ENCODE results near the gene PREX1.
"Not testable (repeated sequence)": the region's sequence is repeated elsewhere in the genome, so short reads cannot be mapped to it uniquely, and the experiment has no call there.

Gene PREX1, protein sequence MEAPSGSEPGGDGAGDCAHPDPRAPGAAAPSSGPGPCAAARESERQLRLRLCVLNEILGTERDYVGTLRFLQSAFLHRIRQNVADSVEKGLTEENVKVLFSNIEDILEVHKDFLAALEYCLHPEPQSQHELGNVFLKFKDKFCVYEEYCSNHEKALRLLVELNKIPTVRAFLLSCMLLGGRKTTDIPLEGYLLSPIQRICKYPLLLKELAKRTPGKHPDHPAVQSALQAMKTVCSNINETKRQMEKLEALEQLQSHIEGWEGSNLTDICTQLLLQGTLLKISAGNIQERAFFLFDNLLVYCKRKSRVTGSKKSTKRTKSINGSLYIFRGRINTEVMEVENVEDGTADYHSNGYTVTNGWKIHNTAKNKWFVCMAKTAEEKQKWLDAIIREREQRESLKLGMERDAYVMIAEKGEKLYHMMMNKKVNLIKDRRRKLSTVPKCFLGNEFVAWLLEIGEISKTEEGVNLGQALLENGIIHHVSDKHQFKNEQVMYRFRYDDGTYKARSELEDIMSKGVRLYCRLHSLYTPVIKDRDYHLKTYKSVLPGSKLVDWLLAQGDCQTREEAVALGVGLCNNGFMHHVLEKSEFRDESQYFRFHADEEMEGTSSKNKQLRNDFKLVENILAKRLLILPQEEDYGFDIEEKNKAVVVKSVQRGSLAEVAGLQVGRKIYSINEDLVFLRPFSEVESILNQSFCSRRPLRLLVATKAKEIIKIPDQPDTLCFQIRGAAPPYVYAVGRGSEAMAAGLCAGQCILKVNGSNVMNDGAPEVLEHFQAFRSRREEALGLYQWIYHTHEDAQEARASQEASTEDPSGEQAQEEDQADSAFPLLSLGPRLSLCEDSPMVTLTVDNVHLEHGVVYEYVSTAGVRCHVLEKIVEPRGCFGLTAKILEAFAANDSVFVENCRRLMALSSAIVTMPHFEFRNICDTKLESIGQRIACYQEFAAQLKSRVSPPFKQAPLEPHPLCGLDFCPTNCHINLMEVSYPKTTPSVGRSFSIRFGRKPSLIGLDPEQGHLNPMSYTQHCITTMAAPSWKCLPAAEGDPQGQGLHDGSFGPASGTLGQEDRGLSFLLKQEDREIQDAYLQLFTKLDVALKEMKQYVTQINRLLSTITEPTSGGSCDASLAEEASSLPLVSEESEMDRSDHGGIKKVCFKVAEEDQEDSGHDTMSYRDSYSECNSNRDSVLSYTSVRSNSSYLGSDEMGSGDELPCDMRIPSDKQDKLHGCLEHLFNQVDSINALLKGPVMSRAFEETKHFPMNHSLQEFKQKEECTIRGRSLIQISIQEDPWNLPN (N-terminal part only)

DNA sequence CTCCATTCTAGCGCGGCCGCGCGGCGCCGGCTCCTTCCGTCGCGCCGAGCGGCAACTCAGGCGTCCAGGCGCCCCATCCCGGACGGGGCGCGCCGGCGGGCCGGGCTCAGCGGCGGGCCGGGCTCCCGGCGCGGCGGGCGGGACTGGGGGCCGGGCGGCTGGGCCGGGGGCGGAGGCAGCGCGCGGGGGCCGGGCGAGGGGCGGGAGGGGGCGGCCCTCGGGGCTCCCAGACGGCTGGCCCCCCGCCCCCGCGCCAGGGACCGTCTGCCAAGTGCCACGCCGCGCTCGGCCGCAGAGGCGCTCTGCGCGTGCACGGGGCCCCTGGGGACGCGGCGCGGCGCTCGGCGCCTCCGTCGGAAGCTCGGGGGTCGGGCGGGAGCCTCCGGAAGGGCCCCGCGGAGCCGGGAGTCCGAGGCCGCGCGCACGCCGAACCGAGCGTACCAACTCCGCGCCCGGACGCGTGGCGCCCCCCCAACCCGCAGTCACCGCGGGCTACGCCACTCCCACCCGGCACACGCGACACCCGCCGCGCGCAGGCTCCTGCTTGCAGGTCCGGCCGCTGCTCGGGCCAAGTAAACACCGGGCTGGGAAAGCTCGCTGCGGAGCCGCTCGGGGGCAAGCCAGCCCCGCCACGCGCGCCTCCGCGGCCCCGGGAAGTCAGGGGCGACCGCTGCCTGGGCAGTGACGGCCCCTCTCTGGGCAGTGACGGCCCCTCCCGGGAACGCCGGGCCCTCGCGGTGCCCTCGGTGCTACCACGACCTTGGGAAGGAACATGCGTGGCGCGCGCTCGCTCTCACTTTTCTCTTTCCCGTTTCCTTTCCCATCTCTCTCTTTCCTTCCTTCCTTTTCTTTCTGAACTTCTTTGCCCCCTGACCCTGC is at the start of gene PREX1:
Gene PREX1, minus strand, starts transcription at position 145 of the 879 bp plus-strand sequence. Its CDS starts 139 bp downstream, at position 6.
- DNase-seq, result peak; percentile 86

DNA sequence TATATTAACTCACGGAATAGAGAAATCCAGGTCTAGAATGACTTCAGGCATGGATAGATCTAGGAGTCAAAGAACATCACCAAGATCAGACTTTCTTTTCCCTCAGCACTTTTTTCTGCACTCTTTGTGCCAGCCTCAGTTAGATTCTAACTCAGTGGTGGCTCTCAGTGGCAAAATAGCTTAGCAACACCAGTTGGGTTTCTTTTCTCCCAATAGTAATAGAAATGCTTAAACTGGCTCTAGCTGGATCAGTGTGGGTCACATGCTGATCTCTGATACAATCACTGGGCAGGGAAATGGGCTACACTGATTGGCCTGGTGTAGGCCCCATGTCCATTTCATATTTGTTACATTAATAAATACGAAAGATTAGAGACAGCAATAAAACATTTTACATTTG is 49.5 kb upstream of the PREX1 start:
- no peak for DNase-seq

DNA sequence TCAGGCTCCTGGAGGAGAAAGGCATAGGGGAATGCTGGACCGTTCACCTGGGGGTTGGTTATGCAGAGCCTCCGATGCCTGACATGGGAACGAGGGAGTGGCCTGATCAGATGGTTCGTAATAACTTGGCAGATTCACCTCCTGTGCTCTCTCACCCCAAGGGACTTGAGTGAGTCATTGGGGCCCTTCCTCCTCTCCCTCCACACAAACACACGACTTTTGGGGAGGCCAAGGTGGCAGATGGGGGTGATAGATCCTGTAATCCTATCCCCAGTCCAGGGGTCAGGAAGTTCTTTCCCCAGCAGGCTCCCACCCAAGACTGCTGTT is 48.1 kb upstream of the PREX1 start:
- DNase-seq, result no peak

GRCh38 chr20:48875233-48875913 is 47.6 kb upstream of the PREX1 start:
- DNase-seq, result no peak

GRCh38 chr20:48869442-48869841 is 41.6 kb upstream of the PREX1 start:
- not testable (repeated sequence) for DNase-seq

DNA sequence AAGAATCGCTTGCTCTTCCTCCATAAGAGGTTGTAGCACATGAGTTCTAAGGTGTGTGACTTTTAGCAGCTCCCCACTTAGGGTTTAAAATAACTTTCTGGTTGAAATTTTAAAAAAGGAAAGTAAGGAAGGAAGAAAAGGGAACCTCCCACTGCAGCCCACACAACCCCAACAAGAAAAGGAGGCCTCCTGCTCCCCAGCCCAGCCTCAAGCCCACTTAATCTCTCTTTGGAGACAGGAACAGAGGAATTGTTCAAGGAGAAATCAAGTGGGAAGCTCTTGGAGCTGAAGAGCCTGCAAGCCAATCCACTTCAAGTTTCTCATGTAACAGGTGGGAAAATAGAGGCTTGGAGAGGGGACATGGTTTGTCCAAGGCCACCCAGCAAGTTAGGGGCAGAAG is 39.1 kb upstream of the PREX1 start:
- DNase-seq, result no peak

DNA sequence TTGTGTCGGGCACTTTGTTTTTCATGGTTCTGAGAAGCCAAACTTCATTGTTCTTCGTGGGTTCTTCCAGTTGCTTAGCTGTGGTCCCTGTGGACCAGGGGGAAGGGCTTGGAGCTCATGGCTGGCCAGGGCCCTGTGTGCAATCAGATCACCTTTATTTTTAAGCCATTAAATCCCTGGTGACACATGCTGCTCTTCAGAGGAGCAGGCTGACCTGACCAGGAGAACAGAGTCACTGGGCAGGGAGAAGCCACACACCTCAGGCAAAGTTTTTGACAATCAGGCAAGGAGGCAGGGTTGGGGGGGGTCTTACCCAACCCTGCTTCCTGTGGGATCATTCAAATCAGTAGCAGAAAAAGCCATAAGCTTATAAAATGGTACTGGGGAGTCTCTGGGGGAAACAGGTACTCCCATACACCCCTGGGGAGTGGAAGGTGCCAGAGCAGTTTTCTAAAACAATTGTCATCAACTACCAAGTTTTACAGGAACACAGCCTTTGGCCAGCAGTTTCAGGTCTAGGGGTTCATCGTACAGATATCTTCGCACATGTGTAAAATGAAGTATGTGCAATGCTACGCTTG is 37.0 kb upstream of the PREX1 start:
- DNase-seq, result no peak

GRCh38 chr20:48864254-48864653 is 36.5 kb upstream of the PREX1 start:
- DNase-seq, result no peak

DNA sequence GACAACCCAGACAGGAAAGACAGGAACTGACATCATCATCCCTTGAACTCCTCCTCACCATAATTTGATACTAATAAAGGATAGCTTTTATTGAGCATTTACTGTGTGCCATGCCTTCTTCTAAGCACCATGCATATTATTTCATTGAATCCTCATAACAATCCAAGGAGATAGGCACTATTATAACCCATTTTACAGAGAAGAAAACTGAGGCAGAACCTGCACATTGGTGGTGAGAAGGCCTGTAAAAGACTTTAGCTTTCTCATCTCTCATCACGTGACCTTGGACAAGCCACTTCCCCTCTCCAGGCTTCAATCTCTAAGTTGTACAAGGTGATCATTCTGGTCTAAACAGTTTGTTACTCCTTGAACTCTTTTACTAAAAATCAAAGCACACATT is 34.5 kb upstream of the PREX1 start:
- DNase-seq, result no peak

GRCh38 chr20:48861444-48861843 is 33.6 kb upstream of the PREX1 start:
- DNase-seq, result no peak

GRCh38 chr20:48858075-48858790 is 30.4 kb upstream of the PREX1 start:
- no peak for DNase-seq

DNA sequence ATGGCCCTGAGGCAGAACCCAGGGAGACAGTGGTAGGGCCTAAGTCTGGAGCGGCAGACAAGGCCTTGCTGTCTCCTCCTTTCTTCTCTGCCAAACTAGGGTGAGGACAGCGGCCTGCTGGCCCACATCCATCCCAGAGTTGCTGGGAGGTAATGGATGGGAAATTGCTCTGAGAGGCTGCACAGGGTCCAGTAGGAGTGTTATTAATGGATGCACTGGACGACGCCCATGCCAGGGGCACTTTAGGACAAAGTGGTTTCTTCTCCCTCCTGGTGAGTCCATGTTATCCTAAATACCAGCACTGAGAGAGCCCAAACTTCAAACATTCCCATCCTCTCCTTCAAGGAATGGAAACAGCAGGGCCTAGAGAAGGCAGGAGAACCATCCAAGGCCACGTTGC is 28.3 kb upstream of the PREX1 start:
- DNase-seq, result no peak

DNA sequence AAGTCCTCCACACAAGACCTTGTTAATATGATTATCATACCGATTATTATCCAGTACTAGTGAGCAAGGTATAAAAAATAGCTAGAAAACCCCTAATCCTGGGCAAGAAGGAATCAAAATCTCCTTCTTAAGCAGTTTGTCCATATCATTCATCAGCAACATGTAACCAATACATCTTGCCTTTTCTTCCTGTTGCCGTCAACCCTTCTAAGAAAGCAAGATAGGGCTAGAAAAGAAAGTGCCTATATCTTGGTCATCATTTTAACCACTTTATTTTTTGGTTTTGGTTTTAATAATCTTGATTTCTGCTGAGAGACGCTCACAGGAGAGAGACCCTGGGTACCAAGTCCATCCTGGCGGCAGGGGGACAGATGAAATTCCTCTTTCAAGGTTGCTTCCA is 27.2 kb upstream of the PREX1 start:
- no peak for DNase-seq

GRCh38 chr20:48852609-48853008 is 24.8 kb upstream of the PREX1 start:
- DNase-seq, result no peak

DNA sequence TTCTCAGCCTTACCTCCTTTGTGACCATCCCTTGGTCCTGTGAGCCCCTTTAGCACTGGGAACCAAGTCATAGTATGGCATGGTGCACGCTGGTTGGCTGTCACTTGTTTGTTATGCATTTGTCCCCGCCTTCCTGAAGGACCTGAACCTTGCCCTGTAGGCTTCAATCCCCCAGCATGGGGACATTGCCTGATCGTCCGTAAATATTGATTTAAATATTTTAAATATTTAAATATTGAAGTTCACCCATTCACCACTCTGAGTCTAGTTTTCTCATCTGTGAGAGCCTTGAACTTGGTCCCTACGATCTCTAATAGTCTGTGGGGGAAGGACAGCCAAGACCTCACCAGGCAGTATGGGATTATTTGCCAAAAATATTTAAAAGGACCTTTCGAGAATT is 23.8 kb upstream of the PREX1 start:
- no peak for DNase-seq

GRCh38 chr20:48850977-48851299 is 23.1 kb upstream of the PREX1 start:
- no peak for DNase-seq

- DNase-seq, result no peak
Observed at GRCh38 chr20:48850257-48850976, 22.6 kb upstream of the PREX1 start.

GRCh38 chr20:48849779-48850178 is 22.0 kb upstream of the PREX1 start:
- DNase-seq, result no peak

GRCh38 chr20:48849299-48849698 is 21.5 kb upstream of the PREX1 start:
- DNase-seq, result no peak
